Measurements from ENCODE around the gene MCC.

GRCh38 chr5:113038136-113038535, 450.1 kb downstream of the MCC start:
- TF ChIP-seq ZNF274 (IDR thresholded peaks at IDR 0.05; ENCODE audit: low read depth, low read length) (no peak), YY1 (IDR thresholded peaks at IDR 0.05; ENCODE audit: insufficient read depth, insufficient read length) (no peak), SUZ12 (IDR thresholded peaks at IDR 0.05; ENCODE audit: extremely low read depth, insufficient read depth, insufficient read length) (no peak)
